Neuronal stem cell (in vitro differentiated cells): Measurements from ENCODE around the gene C21orf91.

Source experiments
- DNase-seq: peaks from one replicate; pipeline ENCODE4 v3.0.0-alpha.2; 2013; ENCODE audit warnings: low spot score
- H2AFZ ChIP-seq: one replicate; pipeline ENCODE4 v1.6.1; 2013; ENCODE audit warnings: mild to moderate bottlenecking, low read length, inconsistent platforms
- H2AK5ac ChIP-seq: 2 replicates; pipeline ENCODE4 v1.6.1; 2013; ENCODE audit warnings: low read depth, mild to moderate bottlenecking, inconsistent platforms, low read length, moderate library complexity, mixed read lengths
- H2BK120ac ChIP-seq: 2 replicates; pipeline ENCODE4 v1.6.1; 2013; ENCODE audit warnings: low read depth, mild to moderate bottlenecking, inconsistent platforms, low read length, moderate library complexity, mixed read lengths
- H2BK12ac ChIP-seq: one replicate; pipeline ENCODE4 v1.6.1; 2013; ENCODE audit warnings: low read length, inconsistent platforms
- H2BK15ac ChIP-seq: 2 replicates; pipeline ENCODE4 v1.6.1; 2013; ENCODE audit warnings: mild to moderate bottlenecking, low read length, inconsistent platforms, mixed read lengths
- H2BK5ac ChIP-seq: one replicate; pipeline ENCODE4 v1.6.1; 2013; ENCODE audit warnings: inconsistent platforms, mild to moderate bottlenecking, low read length, moderate library complexity
- H3K14ac ChIP-seq: one replicate; pipeline ENCODE4 v1.6.1; 2013; ENCODE audit warnings: low read length, inconsistent platforms
- H3K18ac ChIP-seq: 2 replicates; pipeline ENCODE4 v1.6.1; 2013; ENCODE audit warnings: low read length, inconsistent platforms
- H3K23ac ChIP-seq: 2 replicates; pipeline ENCODE4 v1.6.1; 2013; ENCODE audit warnings: low read depth, mild to moderate bottlenecking, mixed read lengths, low read length, inconsistent platforms; ENCODE audit not compliant: poor library complexity
- H3K27ac ChIP-seq: replicated peaks from 3 replicates; pipeline ENCODE4 v1.5.1; 2013; ENCODE audit warnings: low read length, inconsistent platforms
- H3K27me3 ChIP-seq, 3 experiments: 2 replicates each; pipeline ENCODE4 v1.6.1; 2013; ENCODE audit warnings: low read length in 3 of 3, mild to moderate bottlenecking in 2 of 3, inconsistent platforms in 1 of 3, low read depth in 1 of 3, mixed read lengths in 1 of 3, moderate library complexity in 1 of 3; ENCODE audit not compliant: control insufficient read depth in 3 of 3, insufficient read depth in 3 of 3
- H3K36me3 ChIP-seq, 2 donors: replicated peaks in 1 of 2; 2 replicates each; pipeline ENCODE4 v1.6.1; 2013; ENCODE audit warnings: low read length in 2 of 2; ENCODE audit not compliant: control insufficient read depth in 2 of 2, insufficient read depth in 2 of 2
- H3K4ac ChIP-seq: 2 replicates; pipeline ENCODE4 v1.6.1; 2013; ENCODE audit warnings: inconsistent platforms, mild to moderate bottlenecking, low read length, moderate library complexity
- H3K4me1 ChIP-seq, 2 donors: 1 replicate in 1 of 2; 2 replicates in 1 of 2; pipeline ENCODE4 v1.6.1; 2013; ENCODE audit warnings: low read length in 2 of 2, low read depth in 1 of 2; ENCODE audit not compliant: control insufficient read depth in 2 of 2, insufficient read depth in 1 of 2
- H3K4me2 ChIP-seq: one replicate; pipeline ENCODE4 v1.6.1; 2013; ENCODE audit warnings: mild to moderate bottlenecking, low read length, inconsistent platforms; ENCODE audit not compliant: insufficient read depth, poor library complexity, severe bottlenecking
- H3K4me3 ChIP-seq, 2 donors: 2 replicates each; pipeline ENCODE4 v1.5.1; 2013; ENCODE audit warnings: low read length in 2 of 2, mild to moderate bottlenecking in 2 of 2, inconsistent platforms in 1 of 2, moderate library complexity in 1 of 2
- H3K79me1 ChIP-seq: one replicate; pipeline ENCODE4 v1.6.1; 2013; ENCODE audit warnings: low read depth, mild to moderate bottlenecking, inconsistent platforms, low read length, moderate library complexity
- H3K9ac ChIP-seq: one replicate; pipeline ENCODE4 v1.6.1; 2013; ENCODE audit warnings: mild to moderate bottlenecking, low read depth, low read length, inconsistent platforms; ENCODE audit not compliant: poor library complexity
- H3K9me3 ChIP-seq, 2 donors: replicated peaks in 1 of 2; 2 replicates each; pipeline versions ENCODE3 to v1.6.1; 2013; ENCODE audit warnings: low read length in 2 of 2, mild to moderate bottlenecking in 2 of 2, inconsistent platforms in 1 of 2, low read depth in 1 of 2, mixed read lengths in 1 of 2, moderate library complexity in 1 of 2; ENCODE audit not compliant: control insufficient read depth in 2 of 2, insufficient read depth in 1 of 2
- H4K8ac ChIP-seq: one replicate; pipeline ENCODE4 v1.6.1; 2013; ENCODE audit warnings: low read depth, mild to moderate bottlenecking, inconsistent platforms, low read length, moderate library complexity
- H4K91ac ChIP-seq: one replicate; pipeline ENCODE4 v1.6.1; 2013; ENCODE audit warnings: low read length, low read depth, mild to moderate bottlenecking, inconsistent platforms; ENCODE audit not compliant: poor library complexity
- WGBS, 2 donors: extraction: QIAGEN DNeasy Blood & Tissue Kit; methylation state at CpG; one replicate each; pipeline ENCODE4 v1.1.7; 2013; ENCODE audit warnings: missing lambda C conversion rate in 2 of 2, mixed read lengths in 1 of 2; ENCODE audit not compliant: insufficient read length in 2 of 2, insufficient replicate concordance in 1 of 2; ENCODE audit errors: extremely low coverage in 2 of 2; 5-methylcytosine and 5-hydroxymethylcytosine counted together

The C21orf91 gene

GRCh38 chr21:17805966-17806365 lies 13.2 kb downstream of the C21orf91 start:
- Histone ChIP-seq H3K79me1 (no peaks in the 10 kb centered on the region), H4K91ac (no peak overlapping the region), H4K8ac (no peak overlapping the region), H3K4me1 (no peaks in the 10 kb centered on the region), H3K27me3 (no peaks in the 10 kb centered on the region), H3K9ac (no peak overlapping the region), H3K14ac (no peak overlapping the region), H3K4me3 (no peak overlapping the region), H2BK12ac (no peak overlapping the region), H2BK5ac (no peak overlapping the region), H3K9me3 (peaks cover 14 to 41% of the 10 kb centered on the region in 2 donors), H2AK5ac (no peak overlapping the region), H2AFZ (no peak overlapping the region), H3K23ac (no peak overlapping the region), H3K4me2 (no peak overlapping the region), H2BK120ac (no peak overlapping the region), H3K27ac (no peak overlapping the region), H3K18ac (no peak overlapping the region), H3K36me3 (peaks cover 19 to 82% of the 10 kb centered on the region in 2 donors), H3K4ac (no peak overlapping the region), H2BK15ac (no peak overlapping the region)
- no peak for DNase-seq
- no CpG with 5 or more reads among the region's 4 CpGs for WGBS, 2 donors

- Histone ChIP-seq H3K36me3 (peaks cover 12 to 58% of the 10 kb centered on the region in 2 donors), H2BK120ac (no peak overlapping the region), H4K8ac (no peak overlapping the region), H2AK5ac (no peak overlapping the region), H3K79me1 (no peaks in the 10 kb centered on the region), H3K27ac (no peak overlapping the region), H3K4ac (no peak overlapping the region), H3K4me2 (no peak overlapping the region), H3K4me3 (no peak overlapping the region), H2BK15ac (no peak overlapping the region), H3K9me3 (peaks cover 7 to 18% of the 10 kb centered on the region in 2 donors), H3K9ac (no peak overlapping the region), H4K91ac (no peak overlapping the region), H3K18ac (no peak overlapping the region), H2AFZ (no peak overlapping the region), H3K27me3 (no peaks in the 10 kb centered on the region), H3K14ac (no peak overlapping the region), H2BK5ac (no peak overlapping the region), H3K23ac (no peak overlapping the region), H2BK12ac (no peak overlapping the region), H3K4me1 (no peaks in the 10 kb centered on the region)
- DNase-seq: no peak
- no CpG with 5 or more reads among the region's 3 CpGs for WGBS, 2 donors
Observed at GRCh38 chr21:17803536-17803935, 15.6 kb downstream of the C21orf91 start.

GRCh38 chr21:17802572-17802971 lies 16.6 kb downstream of the C21orf91 start:
- H4K91ac ChIP-seq: no peak overlapping the region
- H2BK5ac ChIP-seq: no peak overlapping the region
- H2BK12ac ChIP-seq: no peak overlapping the region
- no peaks in the 10 kb centered on the region for H3K27me3 ChIP-seq
- H3K27ac ChIP-seq: no peak overlapping the region
- H3K9ac ChIP-seq: no peak overlapping the region
- no peak overlapping the region for H3K14ac ChIP-seq
- H3K18ac ChIP-seq: no peak overlapping the region
- WGBS, 2 donors: no CpG with 5 or more reads among the region's 1 CpG
- no peak overlapping the region for H3K4me3 ChIP-seq
- H3K23ac ChIP-seq: no peak overlapping the region
- H3K4ac ChIP-seq: no peak overlapping the region
- no peak for DNase-seq
- H3K9me3 ChIP-seq: peaks cover 2 to 8% of the 10 kb centered on the region in 2 donors
- no peak overlapping the region for H3K4me2 ChIP-seq
- H3K4me1 ChIP-seq: no peaks in the 10 kb centered on the region
- H2BK15ac ChIP-seq: no peak overlapping the region
- H3K79me1 ChIP-seq: no peaks in the 10 kb centered on the region
- peaks cover 6 to 48% of the 10 kb centered on the region in 2 donors for H3K36me3 ChIP-seq
- H4K8ac ChIP-seq: no peak overlapping the region
- no peak overlapping the region for H2AK5ac ChIP-seq
- H2BK120ac ChIP-seq: no peak overlapping the region
- H2AFZ ChIP-seq: no peak overlapping the region

GRCh38 chr21:17799414-17800164 lies 19.6 kb downstream of the C21orf91 start:
- Histone ChIP-seq H3K4me3 (no peak overlapping the region), H3K4ac (no peak overlapping the region)

More at GRCh38 chr21:17799414-17800164, 19.6 kb downstream of the C21orf91 start:
- no peak overlapping the region for H2AK5ac ChIP-seq
- H4K91ac ChIP-seq: no peak overlapping the region
- H3K9me3 ChIP-seq: no peaks in the 10 kb centered on the region
- H3K14ac ChIP-seq: no peak overlapping the region
- no peak overlapping the region for H3K23ac ChIP-seq
- DNase-seq: no peak
- H2AFZ ChIP-seq: no peak overlapping the region
- no peak overlapping the region for H3K27ac ChIP-seq
- H2BK120ac ChIP-seq: no peak overlapping the region
- no peaks in the 10 kb centered on the region for H3K27me3 ChIP-seq
- WGBS, 2 donors: no CpG with 5 or more reads among the region's 6 CpGs
- H2BK12ac ChIP-seq: no peak overlapping the region
- no peaks in the 10 kb centered on the region for H3K79me1 ChIP-seq
- no peak overlapping the region for H3K9ac ChIP-seq
- H3K4me1 ChIP-seq: no peaks in the 10 kb centered on the region
- no peak overlapping the region for H3K4me2 ChIP-seq
- peaks cover 2 to 51% of the 10 kb centered on the region in 2 donors for H3K36me3 ChIP-seq
- H2BK15ac ChIP-seq: no peak overlapping the region
- no peak overlapping the region for H3K18ac ChIP-seq
- no peak overlapping the region for H4K8ac ChIP-seq
- no peak overlapping the region for H2BK5ac ChIP-seq
